Glutamatergic neuron (in vitro differentiated cells): ENCODE results near the gene UPB1. TPM values are rescaled to one million over a fixed set of nuclear protein-coding genes. Genes with fewer than 3 reads are reported as not detected.
"Not testable (repeated sequence)": the region's sequence is repeated elsewhere in the genome, so short reads cannot be mapped to it uniquely, and the experiment has no call there.

Source experiments
- DNase-seq: peaks from one replicate; pipeline ENCODE4 v3.0.0; 2022
- H3K27ac Mint-ChIP-seq: one replicate; pipeline ENCODE4 v1.8.0; 2020; ENCODE audit warnings: mild to moderate bottlenecking, mixed read lengths, inconsistent platforms; ENCODE audit not compliant: unreplicated experiment
- H3K27me3 Mint-ChIP-seq: one replicate; pipeline ENCODE4 v1.8.0; 2020; ENCODE audit warnings: mild to moderate bottlenecking, moderate library complexity, mixed read lengths, inconsistent platforms; ENCODE audit not compliant: unreplicated experiment
- H3K36me3 Mint-ChIP-seq: one replicate; pipeline ENCODE4 v1.8.0; 2020; ENCODE audit warnings: mild to moderate bottlenecking, mixed read lengths, inconsistent platforms; ENCODE audit not compliant: unreplicated experiment
- H3K4me1 Mint-ChIP-seq: one replicate; pipeline ENCODE4 v1.8.0; 2020; ENCODE audit warnings: mild to moderate bottlenecking, low read depth, mixed read lengths, inconsistent platforms; ENCODE audit not compliant: unreplicated experiment
- H3K4me3 Mint-ChIP-seq: one replicate; pipeline ENCODE4 v1.8.0; 2020; ENCODE audit warnings: mild to moderate bottlenecking, mixed read lengths, inconsistent platforms; ENCODE audit not compliant: unreplicated experiment
- H3K9me3 Mint-ChIP-seq: one replicate; pipeline ENCODE4 v1.8.0; 2020; ENCODE audit warnings: mild to moderate bottlenecking, moderate library complexity, mixed read lengths, inconsistent platforms; ENCODE audit not compliant: unreplicated experiment
- total RNA-seq: library from RNA; stranded (reverse); fragmentation: NEBNext Ultra II Directional; extraction: Animal tissue kit (Norgen Biotek cat#: 25700); gene quantifications from one replicate; pipeline ENCODE4 v1.2.1, GENCODE V29; 2021; ENCODE audit not compliant: unreplicated experiment
- TF ChIP-seq, protein P1 (sequence below): fragments of 200-600 bp; sonication (generic); IDR thresholded peaks from one replicate; pipeline ENCODE4 v1.5.0; 2021; ENCODE audit not compliant: partially characterized antibody, unreplicated experiment

UPB1 gene
- total RNA-seq, 1 donor from 2014 or later, result 0.37 TPM

- H3K4me3 Mint-ChIP-seq, result no peak overlapping the region
- H3K36me3 Mint-ChIP-seq, result no peaks in the 10 kb centered on the region
- no peak overlapping the region for H3K27ac Mint-ChIP-seq
- H3K4me1 Mint-ChIP-seq, result peaks cover 12% of the 10 kb centered on the region
- peaks cover 12% of the 10 kb centered on the region for H3K27me3 Mint-ChIP-seq
- DNase-seq, result no peak
- TF ChIP-seq, protein P1, sequence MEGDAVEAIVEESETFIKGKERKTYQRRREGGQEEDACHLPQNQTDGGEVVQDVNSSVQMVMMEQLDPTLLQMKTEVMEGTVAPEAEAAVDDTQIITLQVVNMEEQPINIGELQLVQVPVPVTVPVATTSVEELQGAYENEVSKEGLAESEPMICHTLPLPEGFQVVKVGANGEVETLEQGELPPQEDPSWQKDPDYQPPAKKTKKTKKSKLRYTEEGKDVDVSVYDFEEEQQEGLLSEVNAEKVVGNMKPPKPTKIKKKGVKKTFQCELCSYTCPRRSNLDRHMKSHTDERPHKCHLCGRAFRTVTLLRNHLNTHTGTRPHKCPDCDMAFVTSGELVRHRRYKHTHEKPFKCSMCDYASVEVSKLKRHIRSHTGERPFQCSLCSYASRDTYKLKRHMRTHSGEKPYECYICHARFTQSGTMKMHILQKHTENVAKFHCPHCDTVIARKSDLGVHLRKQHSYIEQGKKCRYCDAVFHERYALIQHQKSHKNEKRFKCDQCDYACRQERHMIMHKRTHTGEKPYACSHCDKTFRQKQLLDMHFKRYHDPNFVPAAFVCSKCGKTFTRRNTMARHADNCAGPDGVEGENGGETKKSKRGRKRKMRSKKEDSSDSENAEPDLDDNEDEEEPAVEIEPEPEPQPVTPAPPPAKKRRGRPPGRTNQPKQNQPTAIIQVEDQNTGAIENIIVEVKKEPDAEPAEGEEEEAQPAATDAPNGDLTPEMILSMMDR, result no peak
- peaks cover 7% of the 10 kb centered on the region for H3K9me3 Mint-ChIP-seq
Measured at GRCh38 chr22:24550902-24551435, 55.8 kb downstream of the UPB1 start.

DNA sequence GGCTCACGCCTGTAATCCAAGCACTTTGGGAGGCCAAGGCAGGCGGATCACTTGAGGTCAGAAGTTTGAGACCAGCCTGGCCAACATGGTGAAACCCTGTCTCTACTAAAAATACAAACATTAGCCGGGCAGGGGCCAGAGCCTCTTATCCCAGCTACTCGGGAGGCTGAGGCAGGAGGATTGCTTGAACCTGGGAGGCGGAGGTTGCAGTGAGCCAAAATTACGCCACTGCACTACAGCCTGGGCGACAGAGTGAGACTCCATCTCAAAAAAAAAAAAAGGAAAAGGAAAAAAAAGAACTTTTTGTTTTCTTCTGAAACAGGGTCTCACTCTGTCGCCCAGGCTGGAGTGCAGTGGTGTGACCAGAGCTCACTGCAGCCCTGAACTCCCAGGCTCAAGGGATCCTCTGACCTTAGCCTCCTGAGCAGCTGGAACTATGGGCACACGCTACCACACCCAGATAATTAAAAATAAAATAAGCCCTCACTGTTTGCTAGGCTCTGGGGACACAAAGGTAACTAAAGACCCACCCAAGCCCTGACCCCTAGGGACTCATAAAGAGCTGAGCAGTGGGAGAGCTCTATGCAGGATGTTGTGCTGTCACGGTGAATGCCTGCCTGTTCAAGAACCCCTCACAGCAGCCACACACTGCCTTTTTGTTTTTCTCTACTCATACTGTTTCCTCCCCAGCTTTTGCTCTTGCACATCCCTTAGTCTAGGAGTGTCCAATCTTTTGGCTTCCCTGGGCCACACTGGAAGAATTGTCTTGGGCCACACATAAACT, 57.6 kb downstream of the UPB1 start:
- H3K36me3 Mint-ChIP-seq, H3K9me3 Mint-ChIP-seq, DNase-seq: not testable (repeated sequence)
- Mint-ChIP-seq H3K4me1 (peaks cover 21% of the 10 kb centered on the region), H3K4me3 (peak overlapping the region; percentile 100), H3K27ac (peak overlapping the region; percentile 50), H3K27me3 (peaks cover 12% of the 10 kb centered on the region)

GRCh38 chr22:24553597-24554312, 58.6 kb downstream of the UPB1 start:
- H3K36me3 Mint-ChIP-seq, result no peaks in the 10 kb centered on the region
- H3K4me1 Mint-ChIP-seq, result peaks cover 21% of the 10 kb centered on the region
- H3K4me3 Mint-ChIP-seq, result peak overlapping the region; percentile 100
- DNase-seq, result peak; percentile 18
- H3K27me3 Mint-ChIP-seq, result peaks cover 12% of the 10 kb centered on the region
- peaks cover 10% of the 10 kb centered on the region for H3K9me3 Mint-ChIP-seq
- TF ChIP-seq, protein P1, result no peak
- peak overlapping the region; percentile 96 for H3K27ac Mint-ChIP-seq

- Mint-ChIP-seq H3K4me3 (peak within 1 kb of the TSS; percentile 100), H3K27me3 (peaks cover 12% of the 10 kb centered on the region), H3K36me3 (no peaks in the 10 kb centered on the region), H3K27ac (peak within 1 kb of the TSS; percentile 97), H3K4me1 (peaks cover 21% of the 10 kb centered on the region), H3K9me3 (peaks cover 8% of the 10 kb centered on the region)
- TF ChIP-seq, protein P1, result no peak
- DNase-seq, result no peak
Measured at GRCh38 chr22:24554313-24555164, 59.4 kb downstream of the UPB1 start, which contains the start of gene GUCD1. TSS of gene GUCD1 (minus strand) at chr22:24555138. CDS start at chr22:24554991, 147 bp downstream.
